ENCODE results near the gene PPP1R9B.

Gene PPP1R9B

DNA sequence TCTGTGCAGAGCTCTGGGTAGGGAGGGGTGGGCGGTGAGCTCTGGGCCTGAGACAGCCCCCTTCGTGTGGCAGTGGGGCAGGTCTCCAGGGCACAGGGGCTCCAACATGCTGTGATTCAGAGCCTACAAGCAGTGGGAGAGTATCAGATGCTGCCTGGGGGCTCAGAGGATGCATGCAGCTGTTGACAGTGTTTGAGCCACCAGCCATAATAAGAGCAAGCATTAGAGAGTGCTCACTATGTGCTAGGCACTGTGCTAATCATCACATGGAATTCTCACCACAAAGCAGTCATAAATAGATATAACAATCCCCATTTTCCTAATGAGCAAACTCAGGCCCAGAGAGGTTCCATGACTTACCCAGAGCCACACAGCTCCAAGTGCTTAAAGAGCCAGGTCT lies 47.2 kb downstream of the PPP1R9B start:
- Histone ChIP-seq H3K4me1 (ENCODE audit: insufficient read depth, low read length, severe bottlenecking) (no peaks in the 10 kb centered on the region), H3K27ac (ENCODE audit: low read depth, low read length, poor library complexity, severe bottlenecking) (no peak overlapping the region), H3K9ac (ENCODE audit: low read length) (no peak overlapping the region), H3F3A (ENCODE audit: insufficient read depth, low read length) (no peaks in the 10 kb centered on the region), H3K4me3 (ENCODE audit: low read depth, low read length, poor library complexity, severe bottlenecking) (no peak overlapping the region), H3K36me3 (ENCODE audit: insufficient read depth, low read length) (no peaks in the 10 kb centered on the region), H3K79me2 (ENCODE audit: insufficient read depth, low read length) (no peaks in the 10 kb centered on the region), H2AFZ (ENCODE audit: low read length) (no peak overlapping the region), H3K27me3 (ENCODE audit: insufficient read depth, low read length) (no peaks in the 10 kb centered on the region), H3K4me2 (ENCODE audit: low read length) (no peak overlapping the region), H4K20me1 (ENCODE audit: insufficient read depth, low read length) (no peaks in the 10 kb centered on the region), H3K9me3 (ENCODE audit: low read length) (no peaks in the 10 kb centered on the region), H3K9me2 (ENCODE audit: low read depth, low read length) (no peaks in the 10 kb centered on the region)
- TF ChIP-seq, protein P1, sequence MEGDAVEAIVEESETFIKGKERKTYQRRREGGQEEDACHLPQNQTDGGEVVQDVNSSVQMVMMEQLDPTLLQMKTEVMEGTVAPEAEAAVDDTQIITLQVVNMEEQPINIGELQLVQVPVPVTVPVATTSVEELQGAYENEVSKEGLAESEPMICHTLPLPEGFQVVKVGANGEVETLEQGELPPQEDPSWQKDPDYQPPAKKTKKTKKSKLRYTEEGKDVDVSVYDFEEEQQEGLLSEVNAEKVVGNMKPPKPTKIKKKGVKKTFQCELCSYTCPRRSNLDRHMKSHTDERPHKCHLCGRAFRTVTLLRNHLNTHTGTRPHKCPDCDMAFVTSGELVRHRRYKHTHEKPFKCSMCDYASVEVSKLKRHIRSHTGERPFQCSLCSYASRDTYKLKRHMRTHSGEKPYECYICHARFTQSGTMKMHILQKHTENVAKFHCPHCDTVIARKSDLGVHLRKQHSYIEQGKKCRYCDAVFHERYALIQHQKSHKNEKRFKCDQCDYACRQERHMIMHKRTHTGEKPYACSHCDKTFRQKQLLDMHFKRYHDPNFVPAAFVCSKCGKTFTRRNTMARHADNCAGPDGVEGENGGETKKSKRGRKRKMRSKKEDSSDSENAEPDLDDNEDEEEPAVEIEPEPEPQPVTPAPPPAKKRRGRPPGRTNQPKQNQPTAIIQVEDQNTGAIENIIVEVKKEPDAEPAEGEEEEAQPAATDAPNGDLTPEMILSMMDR (IDR thresholded peaks at IDR 0.05; ENCODE audit: low read length): no peak
- no peak for TF ChIP-seq EZH2 (IDR thresholded peaks at IDR 0.05; ENCODE audit: borderline replicate concordance, low read length)

DNA sequence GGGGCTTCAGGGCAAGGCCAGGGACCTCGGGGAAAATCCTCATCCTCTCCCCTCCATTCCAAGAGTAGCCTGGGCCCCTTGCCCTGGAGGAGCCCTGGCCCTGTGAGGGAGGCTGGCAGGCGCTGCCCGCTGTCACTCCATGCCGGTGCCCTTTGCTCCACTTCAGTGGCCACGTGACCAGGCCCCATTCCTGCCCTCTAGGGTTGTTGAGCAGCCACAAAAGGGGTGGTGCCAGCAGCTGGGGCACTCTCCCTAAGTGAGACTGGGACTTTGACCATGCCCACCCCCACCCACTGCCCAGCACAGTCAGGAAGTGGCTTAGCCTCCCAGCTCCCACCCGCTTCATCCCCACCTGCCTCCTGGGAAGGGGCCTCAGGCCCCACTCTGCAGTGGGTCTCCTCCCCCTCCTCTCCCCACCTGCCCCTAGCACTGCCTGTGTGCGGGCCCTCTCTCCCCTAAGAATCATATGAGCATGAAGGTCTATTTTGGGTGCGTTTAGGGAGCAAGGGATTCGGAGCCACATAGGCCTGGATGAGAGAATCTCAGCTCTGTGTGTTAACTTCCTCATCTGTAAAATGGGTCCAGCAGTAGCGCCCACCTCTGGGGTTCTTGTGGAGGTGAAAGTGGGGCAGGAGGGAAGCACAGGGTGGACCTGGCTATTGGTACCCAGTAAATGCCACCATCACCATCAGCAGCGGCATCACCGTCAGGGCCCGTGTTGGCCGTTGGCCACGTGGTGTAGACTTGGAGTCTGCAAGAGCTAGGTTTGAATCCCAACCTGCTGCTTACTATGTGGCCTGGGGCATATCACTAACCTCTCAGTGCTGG lies 48.1 kb downstream of the PPP1R9B start:
- Histone ChIP-seq H3K36me3 (ENCODE audit: insufficient read depth, low read length) (no peaks in the 10 kb centered on the region), H3K4me2 (ENCODE audit: low read length) (no peak overlapping the region), H3K9ac (ENCODE audit: low read length) (no peak overlapping the region), H3F3A (ENCODE audit: insufficient read depth, low read length) (no peaks in the 10 kb centered on the region), H3K79me2 (ENCODE audit: insufficient read depth, low read length) (no peaks in the 10 kb centered on the region), H4K20me1 (ENCODE audit: insufficient read depth, low read length) (no peaks in the 10 kb centered on the region), H3K9me2 (ENCODE audit: low read depth, low read length) (no peaks in the 10 kb centered on the region), H3K4me1 (ENCODE audit: insufficient read depth, low read length, severe bottlenecking) (no peaks in the 10 kb centered on the region), H3K9me3 (ENCODE audit: low read length) (no peaks in the 10 kb centered on the region), H2AFZ (ENCODE audit: low read length) (no peak overlapping the region), H3K27ac (ENCODE audit: low read depth, low read length, poor library complexity, severe bottlenecking) (no peak overlapping the region), H3K27me3 (ENCODE audit: insufficient read depth, low read length) (no peaks in the 10 kb centered on the region), H3K4me3 (ENCODE audit: low read depth, low read length, poor library complexity, severe bottlenecking) (no peak overlapping the region)
- TF ChIP-seq, protein P1 (IDR thresholded peaks at IDR 0.05; ENCODE audit: low read length): no peak
- TF ChIP-seq EZH2 (IDR thresholded peaks at IDR 0.05; ENCODE audit: borderline replicate concordance, low read length): no peak

DNA sequence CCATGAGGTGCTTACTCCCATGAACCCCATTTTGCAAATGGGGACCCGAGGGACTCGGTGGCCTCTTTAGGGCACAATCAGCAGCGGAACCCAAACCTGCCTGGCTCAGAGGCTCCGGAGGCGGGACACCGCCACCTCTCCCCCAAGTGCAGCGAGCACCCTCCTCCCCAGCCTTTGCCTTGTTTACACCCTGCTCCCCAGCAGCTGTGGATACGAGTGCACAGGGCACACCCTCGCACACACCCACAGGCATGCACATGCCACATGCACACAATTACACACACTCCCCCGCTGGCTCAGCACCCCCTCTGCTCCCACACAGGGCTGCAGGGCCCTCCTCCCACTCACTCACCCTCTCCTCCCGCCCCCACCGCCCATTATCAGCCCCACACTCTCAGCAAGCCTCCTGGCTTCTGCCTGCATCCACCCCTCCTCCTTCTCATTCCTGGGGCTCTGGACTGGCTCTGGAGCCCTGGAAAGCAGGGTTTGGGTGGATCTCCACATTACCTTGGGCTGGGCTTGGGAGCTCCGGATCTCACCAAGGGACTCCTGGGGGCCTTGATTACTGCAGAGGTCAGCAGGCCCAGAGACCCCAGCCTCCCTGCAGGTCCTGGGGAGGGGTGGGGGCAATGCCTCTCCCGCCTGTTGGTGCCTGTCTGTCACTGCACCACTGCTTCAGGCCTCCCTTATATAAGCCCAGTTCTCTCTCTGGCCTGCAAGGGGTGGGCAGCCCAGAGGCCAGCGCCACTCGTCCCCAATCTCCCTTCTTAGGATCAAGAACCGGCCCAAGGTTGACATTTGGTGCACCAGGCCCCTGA lies 48.9 kb downstream of the PPP1R9B start:
- Histone ChIP-seq H3K9me3 (ENCODE audit: low read length) (no peaks in the 10 kb centered on the region), H3K4me2 (ENCODE audit: low read length) (no peak overlapping the region), H4K20me1 (ENCODE audit: insufficient read depth, low read length) (no peaks in the 10 kb centered on the region), H3K4me1 (ENCODE audit: insufficient read depth, low read length, severe bottlenecking) (no peaks in the 10 kb centered on the region), H3K27me3 (ENCODE audit: insufficient read depth, low read length) (no peaks in the 10 kb centered on the region), H3K9ac (ENCODE audit: low read length) (no peak overlapping the region), H3K4me3 (ENCODE audit: low read depth, low read length, poor library complexity, severe bottlenecking) (no peak overlapping the region), H3K9me2 (ENCODE audit: low read depth, low read length) (no peaks in the 10 kb centered on the region), H3F3A (ENCODE audit: insufficient read depth, low read length) (no peaks in the 10 kb centered on the region), H3K36me3 (ENCODE audit: insufficient read depth, low read length) (no peaks in the 10 kb centered on the region), H2AFZ (ENCODE audit: low read length) (no peak overlapping the region), H3K79me2 (ENCODE audit: insufficient read depth, low read length) (no peaks in the 10 kb centered on the region), H3K27ac (ENCODE audit: low read depth, low read length, poor library complexity, severe bottlenecking) (no peak overlapping the region)
- TF ChIP-seq EZH2 (IDR thresholded peaks at IDR 0.05; ENCODE audit: borderline replicate concordance, low read length): no peak
- TF ChIP-seq, protein P1 (IDR thresholded peaks at IDR 0.05; ENCODE audit: low read length): no peak
